ENCODE measurements around the gene RAB7B.
"Not testable (repeated sequence)": the region's sequence is repeated elsewhere in the genome, so short reads cannot be mapped to it uniquely, and the experiment has no call there.

Gene RAB7B

GRCh38 chr1:205998457-205999241 lies 4.5 kb downstream of the RAB7B start:
- in situ Hi-C loops (cut with MboI; ENCODE audit: low sequenced_read_pairs), result no loop called here

GRCh38 chr1:205996641-205997040 lies 6.6 kb downstream of the RAB7B start:
- in situ Hi-C loops (cut with MboI; ENCODE audit: low sequenced_read_pairs), result not testable (repeated sequence)

GRCh38 chr1:205994346-205994745 lies 8.8 kb downstream of the RAB7B start:
- in situ Hi-C loops (cut with MboI; ENCODE audit: low sequenced_read_pairs), result no loop called here

- in situ Hi-C loops (cut with MboI; ENCODE audit: low sequenced_read_pairs), result no loop called here
These were observed 10.1 kb downstream of the RAB7B start for GRCh38 chr1:205993068-205993467.

GRCh38 chr1:205992218-205992882 lies 10.8 kb downstream of the RAB7B start:
- in situ Hi-C loops (cut with MboI; ENCODE audit: low sequenced_read_pairs), result no loop called here

- in situ Hi-C loops (cut with MboI; ENCODE audit: low sequenced_read_pairs), result no loop called here
These were observed 12.0 kb downstream of the RAB7B start for GRCh38 chr1:205991237-205991636.

GRCh38 chr1:205990226-205990625 lies 13.0 kb downstream of the RAB7B start:
- in situ Hi-C loops (cut with MboI; ENCODE audit: low sequenced_read_pairs), result no loop called here

GRCh38 chr1:205989786-205990185 lies 13.4 kb downstream of the RAB7B start:
- in situ Hi-C loops (cut with MboI; ENCODE audit: low sequenced_read_pairs), result loop anchor here (10.0 kb wide), 3 partner anchors 65 to 195 kb away; no protein-coding TSS in a partner anchor

GRCh38 chr1:205988585-205988995 lies 14.6 kb downstream of the RAB7B start:
- in situ Hi-C loops (cut with MboI; ENCODE audit: low sequenced_read_pairs), result loop anchor here (10.0 kb wide), 3 partner anchors 64 to 194 kb away; no protein-coding TSS in a partner anchor

GRCh38 chr1:205986861-205987260 lies 16.3 kb downstream of the RAB7B start:
- in situ Hi-C loops (cut with MboI; ENCODE audit: low sequenced_read_pairs), result loop anchor here (10.0 kb wide), 3 partner anchors 62 to 192 kb away; no protein-coding TSS in a partner anchor

GRCh38 chr1:205986292-205986691 lies 16.9 kb downstream of the RAB7B start:
- in situ Hi-C loops (cut with MboI; ENCODE audit: low sequenced_read_pairs), result loop anchor here (10.0 kb wide), 3 partner anchors 61 to 191 kb away; no protein-coding TSS in a partner anchor

- in situ Hi-C loops (cut with MboI; ENCODE audit: low sequenced_read_pairs), result loop anchor here (10.0 kb wide), 3 partner anchors 61 to 191 kb away; no protein-coding TSS in a partner anchor
These were observed 17.7 kb downstream of the RAB7B start for GRCh38 chr1:205985330-205986005.

GRCh38 chr1:205983925-205984725 lies 19.1 kb downstream of the RAB7B start:
- in situ Hi-C loops (cut with MboI; ENCODE audit: low sequenced_read_pairs), result loop anchor here (10.0 kb wide), 3 partner anchors 59 to 189 kb away; no protein-coding TSS in a partner anchor

GRCh38 chr1:205981257-205981656 lies 21.9 kb downstream of the RAB7B start:
- in situ Hi-C loops (cut with MboI; ENCODE audit: low sequenced_read_pairs), result loop anchor here (10.0 kb wide), 3 partner anchors 56 to 186 kb away; no protein-coding TSS in a partner anchor

- in situ Hi-C loops (cut with MboI; ENCODE audit: low sequenced_read_pairs), result loop anchor here (10.0 kb wide), 3 partner anchors 56 to 186 kb away; no protein-coding TSS in a partner anchor
These were observed 22.8 kb downstream of the RAB7B start for GRCh38 chr1:205980237-205980870.

GRCh38 chr1:205979301-205979700 lies 23.9 kb downstream of the RAB7B start:
- in situ Hi-C loops (cut with MboI; ENCODE audit: low sequenced_read_pairs), result no loop called here

GRCh38 chr1:205978676-205979075 lies 24.5 kb downstream of the RAB7B start:
- in situ Hi-C loops (cut with MboI; ENCODE audit: low sequenced_read_pairs), result no loop called here

- in situ Hi-C loops (cut with MboI; ENCODE audit: low sequenced_read_pairs), result no loop called here
These were observed 25.7 kb downstream of the RAB7B start for GRCh38 chr1:205977402-205978014.

GRCh38 chr1:205976708-205977401 lies 26.3 kb downstream of the RAB7B start:
- in situ Hi-C loops (cut with MboI; ENCODE audit: low sequenced_read_pairs), result no loop called here
